Fibroblast of upper back skin (primary cell): ENCODE measurements around the gene BICD1.
A peak's percentile ranks its signal among the peaks of the same experiment; 100 is the strongest.
"Not testable (repeated sequence)": the region's sequence is repeated elsewhere in the genome, so short reads cannot be mapped to it uniquely, and the experiment has no call there.

Experiments used
- DNase-seq: peaks from one replicate; pipeline ENCODE4 v3.0.0-alpha.2; 2013

Gene BICD1

DNA sequence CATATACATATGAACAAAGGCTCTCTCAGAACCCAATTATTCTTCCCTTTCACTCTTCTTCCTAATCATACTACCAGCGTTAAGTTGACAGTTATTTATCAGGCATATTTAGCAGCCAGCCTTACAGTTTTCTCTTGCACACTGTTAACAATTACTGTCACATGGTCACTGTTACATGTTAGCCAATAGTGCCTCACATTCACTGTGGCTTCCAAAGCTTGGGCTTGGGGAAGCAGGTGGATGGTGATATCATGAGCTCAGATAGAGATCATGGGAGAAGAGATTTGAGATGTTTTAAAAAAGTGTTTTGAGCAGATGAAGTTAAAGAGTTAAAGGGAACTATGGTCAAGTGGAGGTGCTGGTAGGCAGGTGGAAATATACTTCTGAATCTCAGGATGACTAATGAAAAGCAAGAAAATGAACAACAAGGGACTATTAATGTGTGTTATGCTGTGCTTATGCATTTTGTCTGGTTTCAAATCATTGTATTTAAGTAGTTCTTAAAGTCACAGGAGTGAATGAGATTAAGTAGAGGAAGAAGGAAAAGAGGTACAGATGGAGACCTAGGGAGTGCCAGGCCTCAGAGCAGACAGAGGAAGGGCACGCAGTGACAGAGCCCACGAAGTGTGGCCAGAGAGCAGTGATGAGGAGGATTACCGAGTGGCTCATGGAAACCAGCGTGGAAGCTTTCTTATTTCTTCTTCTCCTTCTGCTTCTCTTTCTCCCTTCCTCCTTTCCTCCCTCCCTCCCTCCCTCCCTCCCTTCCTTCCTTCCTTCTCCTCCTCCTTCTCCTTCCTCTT is 39.6 kb downstream of the BICD1 start:
- DNase-seq = no peak

DNA sequence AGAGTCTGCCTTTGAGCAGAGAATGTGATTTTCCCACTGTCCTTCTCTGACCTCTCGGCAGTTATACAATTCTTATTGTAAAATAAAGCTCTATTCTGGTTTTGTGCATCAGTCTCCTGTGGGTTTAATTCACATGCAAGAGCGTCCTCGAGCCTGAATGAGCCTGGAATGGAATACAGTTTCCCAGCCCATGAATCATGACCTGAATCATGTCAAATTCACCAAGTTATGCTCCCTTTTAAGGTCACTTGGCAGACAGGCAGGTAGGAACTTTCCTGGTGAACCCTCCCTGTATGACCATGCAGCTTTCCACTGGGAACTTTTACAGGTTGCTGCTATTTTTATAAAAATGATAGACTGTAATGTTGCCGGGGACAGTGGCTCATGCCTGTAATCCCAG is 41.7 kb downstream of the BICD1 start:
- peak; percentile 70 for DNase-seq

DNA sequence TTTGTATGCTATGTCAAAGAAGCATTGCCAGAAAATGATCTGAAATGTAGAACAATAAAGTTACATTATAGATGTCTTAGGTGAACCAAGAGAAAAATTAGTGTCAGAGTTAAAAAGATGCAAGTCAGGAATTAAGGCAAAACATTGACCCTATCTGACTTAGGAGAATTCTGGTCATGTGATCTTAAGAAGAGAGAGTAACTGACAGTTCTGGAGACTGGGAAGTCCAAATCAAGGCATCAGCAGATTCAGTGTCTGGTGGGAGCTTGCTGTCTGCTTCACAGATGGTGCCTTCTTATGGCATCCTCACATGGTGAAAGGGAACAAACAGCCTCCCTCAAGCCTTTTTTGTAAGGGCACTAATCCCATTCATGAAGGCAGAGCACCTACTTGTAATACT is 42.8 kb downstream of the BICD1 start:
- DNase-seq = no peak

GRCh38 chr12:32151086-32151485 is 44.4 kb downstream of the BICD1 start:
- no peak for DNase-seq

DNA sequence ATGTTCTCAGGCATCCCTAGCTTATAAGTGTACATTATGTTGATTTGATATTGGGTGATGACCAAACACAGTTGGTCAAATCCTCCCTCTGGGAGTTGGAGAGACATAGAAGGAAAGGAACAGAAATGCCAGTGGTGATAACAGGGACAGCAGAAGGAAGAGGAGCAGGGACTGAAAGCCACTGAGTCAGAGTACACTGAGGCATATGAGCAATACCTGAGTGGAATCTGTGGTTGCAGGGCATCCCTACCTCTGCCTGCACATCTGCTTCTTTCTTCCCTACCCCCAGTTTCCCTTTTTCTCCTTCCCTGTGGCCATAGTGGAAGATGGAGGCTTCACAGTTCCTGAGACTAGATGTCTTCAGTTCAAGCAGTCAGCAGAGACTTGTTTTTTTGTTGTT is 44.9 kb downstream of the BICD1 start:
- no peak for DNase-seq

DNA sequence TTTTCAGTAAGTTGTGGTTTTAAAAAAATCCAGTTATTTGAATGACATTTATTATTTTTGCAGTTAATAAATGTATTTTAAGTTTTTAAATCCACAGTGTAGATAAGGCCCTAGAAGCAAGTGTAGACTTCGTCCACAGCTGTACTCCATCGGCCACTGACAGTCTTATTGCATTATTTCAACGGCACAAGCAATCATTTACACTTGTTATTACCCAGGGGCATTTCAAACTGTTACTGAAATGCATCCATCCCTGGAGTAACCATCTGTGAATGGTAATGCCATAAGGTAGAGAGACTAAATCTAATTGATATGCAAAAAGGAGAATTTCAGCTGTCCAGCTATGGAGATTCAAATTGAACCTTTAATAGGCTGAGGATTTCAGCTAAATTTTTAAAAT is 48.4 kb downstream of the BICD1 start:
- DNase-seq = no peak

DNA sequence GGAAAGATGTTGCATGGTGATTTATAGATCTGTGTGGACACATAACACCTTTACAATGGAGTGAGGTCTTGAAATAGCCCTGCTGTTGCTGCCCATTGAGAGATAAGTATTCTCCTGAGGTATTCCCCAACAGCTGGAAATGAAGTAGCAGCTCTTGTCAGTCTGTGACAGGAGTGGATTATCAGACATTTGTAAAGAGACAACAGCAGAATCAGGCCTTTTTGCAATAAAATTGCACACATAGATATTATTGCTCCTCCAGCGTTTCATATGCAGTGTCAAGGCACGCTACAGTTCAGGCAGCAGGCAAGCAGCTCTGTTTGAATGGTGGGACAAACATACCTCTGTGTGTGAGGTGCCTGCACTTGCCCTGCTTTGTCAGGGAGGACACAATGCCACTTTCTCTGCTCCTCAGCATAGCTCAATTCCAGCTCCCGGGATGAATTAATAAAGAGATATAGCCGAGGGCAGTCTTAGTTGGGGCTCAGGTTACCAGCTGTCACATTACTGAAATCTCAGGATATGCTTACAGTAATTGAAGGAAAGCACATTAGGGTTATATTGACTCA is 49.4 kb downstream of the BICD1 start:
- DNase-seq = no peak

GRCh38 chr12:32158525-32158924 is 51.9 kb downstream of the BICD1 start:
- no peak for DNase-seq

DNA sequence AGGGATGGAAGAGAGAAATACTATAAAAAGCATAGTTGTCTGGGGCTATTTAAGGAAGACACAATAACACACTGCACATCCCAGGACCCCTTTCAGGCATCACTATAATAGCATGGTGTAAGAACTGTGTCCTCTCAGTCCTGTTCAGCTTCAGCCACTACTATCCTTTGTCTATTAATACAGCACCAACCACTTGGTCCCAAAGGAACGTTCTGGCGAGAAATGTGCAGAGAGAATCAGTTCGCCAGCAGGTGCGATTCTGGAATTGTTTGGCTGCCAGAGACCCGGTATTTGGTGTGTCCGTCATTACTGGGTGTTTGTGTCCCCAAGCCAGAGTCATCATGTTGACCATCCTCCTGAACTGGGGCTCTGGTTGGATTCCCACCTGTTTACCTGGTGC is 52.7 kb downstream of the BICD1 start:
- no peak for DNase-seq

DNA sequence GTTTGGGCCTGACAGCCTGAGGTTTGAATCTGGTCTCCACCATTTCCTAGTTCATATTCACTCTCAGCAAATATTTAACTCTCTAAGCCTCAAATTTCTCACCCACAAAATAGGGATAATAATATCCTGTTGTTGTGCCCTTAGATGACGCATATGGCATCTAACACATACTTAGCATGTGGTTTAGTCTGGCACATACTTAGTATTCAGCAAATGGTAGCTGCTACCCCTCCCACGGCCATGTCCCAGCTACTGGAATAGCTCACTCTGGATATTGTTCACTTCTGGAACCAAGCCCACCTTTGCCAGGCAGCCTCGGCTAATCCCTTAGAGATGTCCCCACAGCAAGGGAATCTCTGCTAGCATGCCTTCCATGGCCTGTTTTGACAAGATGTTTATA is 53.3 kb downstream of the BICD1 start:
- peak; percentile 22 for DNase-seq

DNA sequence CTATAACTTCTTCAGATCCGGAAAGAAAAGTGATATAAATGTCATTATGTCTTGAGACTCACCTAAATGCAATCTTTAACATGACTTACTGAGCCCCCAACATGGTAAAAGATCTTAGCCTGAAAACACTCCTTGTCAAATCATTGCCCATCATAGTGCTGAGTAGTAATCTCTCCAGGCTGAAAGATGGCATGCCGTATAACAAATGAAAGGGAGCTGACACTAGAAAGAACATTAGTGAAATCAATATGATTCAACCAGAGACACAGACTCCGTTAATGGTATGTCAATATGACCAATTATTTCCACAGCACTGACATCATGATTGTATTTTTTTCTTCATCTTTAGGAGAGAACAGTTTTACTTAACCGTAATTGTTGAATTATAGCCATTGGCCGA is 54.4 kb downstream of the BICD1 start:
- no peak for DNase-seq

- DNase-seq = no peak
Measured at GRCh38 chr12:32163596-32163995, 56.9 kb downstream of the BICD1 start.

DNA sequence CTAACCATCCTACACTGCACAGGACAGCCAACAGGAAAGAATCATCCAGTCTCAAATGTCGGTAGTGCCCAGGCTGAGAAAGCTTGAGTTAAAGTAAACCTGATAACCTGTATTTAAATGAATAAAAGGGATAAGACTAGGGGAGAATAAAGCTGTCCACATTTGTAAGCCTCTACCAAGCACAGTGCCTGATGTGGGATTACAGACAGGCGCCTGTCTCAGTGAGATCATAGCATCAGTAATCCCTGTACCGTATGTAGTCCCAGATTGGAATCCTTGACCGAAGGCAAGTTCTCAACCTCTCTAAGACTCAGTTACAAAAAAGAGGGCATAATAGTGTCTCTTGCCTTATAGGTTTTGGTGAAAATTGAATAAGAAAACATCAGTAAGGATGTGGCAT is 59.9 kb downstream of the BICD1 start:
- DNase-seq = no peak

- no peak for DNase-seq
Measured at GRCh38 chr12:32170437-32170998, 63.9 kb downstream of the BICD1 start.

GRCh38 chr12:32171211-32171610 is 64.6 kb downstream of the BICD1 start:
- no peak for DNase-seq

GRCh38 chr12:32176606-32177005 is 70.0 kb downstream of the BICD1 start:
- DNase-seq = no peak

GRCh38 chr12:32178341-32179010 is 71.8 kb downstream of the BICD1 start:
- no peak for DNase-seq

GRCh38 chr12:32179011-32179395 is 72.4 kb downstream of the BICD1 start:
- DNase-seq = no peak

- DNase-seq = no peak
Measured at GRCh38 chr12:32181498-32182175, 75.0 kb downstream of the BICD1 start.

DNA sequence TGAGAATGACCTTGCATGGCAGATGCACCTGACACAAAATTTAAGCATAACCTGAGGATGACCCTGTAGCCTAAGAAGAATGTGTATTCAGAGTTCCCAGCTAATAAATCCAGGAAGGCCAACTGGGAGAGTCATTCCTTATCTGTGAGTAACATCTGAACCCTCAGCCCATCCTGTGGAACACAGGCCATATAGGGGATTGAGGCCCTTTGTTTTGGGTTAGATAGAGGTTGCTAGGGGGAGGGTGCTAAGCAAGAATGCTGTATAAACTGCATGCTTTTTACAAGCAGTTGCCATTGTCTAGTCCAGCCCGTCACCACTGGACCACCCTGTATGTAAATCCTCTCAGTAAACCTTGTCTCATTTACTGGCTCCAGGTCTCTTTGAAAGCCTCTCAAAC is 77.0 kb downstream of the BICD1 start:
- peak; percentile 28 for DNase-seq

DNA sequence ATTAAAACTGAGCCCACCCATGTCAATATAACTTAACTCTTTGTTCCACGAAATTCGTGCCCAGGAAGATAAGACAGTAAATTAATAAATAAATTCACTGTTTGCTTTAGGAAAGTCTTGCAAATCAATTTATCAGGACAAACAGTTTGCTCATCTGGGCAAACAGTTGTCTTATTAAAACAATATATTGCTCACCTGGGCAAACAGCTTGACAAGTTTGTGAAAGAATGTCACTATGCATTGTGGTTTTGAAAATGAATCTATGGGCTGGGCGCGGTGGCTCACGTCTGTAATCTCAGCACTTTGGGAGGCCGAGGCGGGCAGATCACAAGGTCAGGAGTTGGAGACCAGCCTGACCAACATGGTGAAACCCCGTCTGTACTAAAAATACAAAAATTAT is 80.5 kb downstream of the BICD1 start:
- not testable (repeated sequence) for DNase-seq

DNA sequence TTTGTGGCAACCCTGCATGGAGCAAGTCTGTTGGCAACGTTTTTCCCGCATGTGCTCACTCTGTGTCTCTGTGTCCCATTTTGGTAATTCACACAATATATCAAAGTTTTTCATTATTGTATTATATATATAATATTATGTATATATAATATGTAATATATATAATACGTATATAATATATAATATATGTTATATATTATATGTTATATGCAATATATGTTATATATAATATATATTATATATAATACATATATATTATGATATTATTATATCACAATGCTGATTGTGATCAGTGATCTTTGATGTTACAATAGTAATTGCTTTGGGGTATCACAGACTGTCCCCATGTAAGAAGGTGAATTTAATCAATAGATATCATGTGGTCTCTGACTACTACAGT is 84.8 kb downstream of the BICD1 start:
- DNase-seq = no peak
